ENCODE measurements around the gene LRP1. TPM values are rescaled to one million over a fixed set of nuclear protein-coding genes. Genes with fewer than 3 reads are reported as not detected.

LRP1 gene
- 28.8 and 31.6 TPM in 2 replicates for total RNA-seq (2014; rRNA removed; shearing (Covaris generic))

DNA sequence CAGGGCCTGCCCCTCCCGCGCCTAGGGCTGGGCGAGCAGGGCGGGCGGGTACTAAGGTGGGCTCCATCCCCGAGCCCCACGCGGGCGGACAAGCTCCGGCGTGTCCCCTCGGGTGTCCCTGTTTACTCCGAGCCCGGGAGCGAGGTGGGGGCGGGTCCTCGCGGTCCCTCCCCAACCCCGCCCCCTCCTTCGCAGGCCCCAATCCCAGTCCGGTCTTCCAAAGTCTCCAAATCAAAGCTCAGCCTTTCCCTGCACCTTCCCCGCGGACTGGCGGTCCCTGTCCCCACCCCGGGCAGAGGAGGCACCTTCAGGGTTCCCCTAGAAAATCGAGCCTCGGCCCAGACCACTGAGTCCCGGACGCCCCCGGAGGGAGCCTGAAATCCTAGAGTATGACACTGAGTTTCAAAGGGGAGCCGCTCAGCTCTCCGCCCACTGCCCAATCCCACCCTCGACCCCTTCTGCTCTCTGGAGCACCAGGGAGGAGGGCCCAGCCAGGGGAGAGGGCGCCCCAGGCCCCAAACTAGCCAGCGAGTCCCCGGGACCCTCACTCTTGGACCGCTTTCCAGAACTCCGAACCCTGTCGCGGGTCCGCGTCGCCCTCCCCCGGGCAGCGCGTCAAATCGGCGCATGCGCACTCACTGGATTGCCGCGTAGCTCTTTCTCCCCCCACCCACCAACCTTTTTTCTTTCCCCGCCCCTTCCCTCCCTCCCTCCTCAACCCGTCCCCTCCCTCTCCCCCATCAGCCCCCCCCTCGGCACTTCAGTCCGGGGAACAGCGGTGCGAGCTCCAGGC lies at the start of gene LRP1:
LRP1 (plus strand) TSS at position 758 of the 793 bp plus-strand sequence. CDS start 482 bp downstream, outside the sequence.
- peak; percentile 82 for DNase-seq (ENCODE audit: low read depth)

GRCh38 chr12:57078519-57079404 lies 49.5 kb upstream of the LRP1 start, which contains the start of gene NEMP1:
TSS of gene NEMP1 (minus strand) at chr12:57078791. CDS start at chr12:57078745, 46 bp downstream.
- peak; percentile 100 for DNase-seq (ENCODE audit: low read depth)

- DNase-seq (ENCODE audit: low read depth): no peak
Measured at GRCh38 chr12:57079821-57080220, 48.5 kb upstream of the LRP1 start.

GRCh38 chr12:57080855-57081254 lies 47.4 kb upstream of the LRP1 start:
- DNase-seq (ENCODE audit: low read depth): no peak

GRCh38 chr12:57085999-57086492 lies 42.2 kb upstream of the LRP1 start:
- DNase-seq (ENCODE audit: low read depth): peak; percentile 33

- DNase-seq (ENCODE audit: low read depth): peak; percentile 71
Measured at GRCh38 chr12:57086493-57087009, 41.7 kb upstream of the LRP1 start.

GRCh38 chr12:57087010-57087690 lies 41.1 kb upstream of the LRP1 start:
- peak; percentile 86 for DNase-seq (ENCODE audit: low read depth)

DNA sequence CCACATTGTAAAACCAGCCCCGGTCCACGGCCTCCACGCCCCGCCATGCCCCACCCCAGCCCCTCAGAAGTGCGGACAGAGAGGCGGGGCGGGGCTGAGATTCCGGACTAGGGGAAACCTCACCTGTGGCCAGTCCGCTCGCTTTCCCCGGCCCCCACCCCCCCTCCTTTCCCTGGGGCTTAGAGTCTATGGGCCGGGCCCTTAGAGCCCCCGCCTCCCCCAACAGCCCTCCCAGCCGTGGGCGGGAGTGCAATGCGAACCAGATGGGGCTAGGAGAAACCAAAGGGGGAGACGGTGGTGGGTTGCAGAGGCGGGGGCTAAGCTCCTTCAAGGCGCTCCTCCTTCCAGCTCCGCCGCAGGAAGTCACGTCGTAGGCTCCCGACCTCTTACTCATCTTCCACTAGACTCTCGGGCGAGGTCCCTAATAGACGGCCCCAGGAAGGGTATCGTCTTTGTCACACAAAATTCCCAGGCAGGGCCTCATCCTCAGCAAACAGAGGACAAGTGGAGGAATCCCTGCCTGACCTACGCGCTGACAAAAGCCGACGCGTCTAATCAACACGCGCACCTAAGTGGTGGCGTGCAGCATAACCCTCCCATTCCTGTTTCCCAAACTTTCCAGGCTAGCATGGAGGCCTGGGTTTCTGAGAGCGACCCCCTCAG lies 40.5 kb upstream of the LRP1 start:
- peak; percentile 95 for DNase-seq (ENCODE audit: low read depth)

DNA sequence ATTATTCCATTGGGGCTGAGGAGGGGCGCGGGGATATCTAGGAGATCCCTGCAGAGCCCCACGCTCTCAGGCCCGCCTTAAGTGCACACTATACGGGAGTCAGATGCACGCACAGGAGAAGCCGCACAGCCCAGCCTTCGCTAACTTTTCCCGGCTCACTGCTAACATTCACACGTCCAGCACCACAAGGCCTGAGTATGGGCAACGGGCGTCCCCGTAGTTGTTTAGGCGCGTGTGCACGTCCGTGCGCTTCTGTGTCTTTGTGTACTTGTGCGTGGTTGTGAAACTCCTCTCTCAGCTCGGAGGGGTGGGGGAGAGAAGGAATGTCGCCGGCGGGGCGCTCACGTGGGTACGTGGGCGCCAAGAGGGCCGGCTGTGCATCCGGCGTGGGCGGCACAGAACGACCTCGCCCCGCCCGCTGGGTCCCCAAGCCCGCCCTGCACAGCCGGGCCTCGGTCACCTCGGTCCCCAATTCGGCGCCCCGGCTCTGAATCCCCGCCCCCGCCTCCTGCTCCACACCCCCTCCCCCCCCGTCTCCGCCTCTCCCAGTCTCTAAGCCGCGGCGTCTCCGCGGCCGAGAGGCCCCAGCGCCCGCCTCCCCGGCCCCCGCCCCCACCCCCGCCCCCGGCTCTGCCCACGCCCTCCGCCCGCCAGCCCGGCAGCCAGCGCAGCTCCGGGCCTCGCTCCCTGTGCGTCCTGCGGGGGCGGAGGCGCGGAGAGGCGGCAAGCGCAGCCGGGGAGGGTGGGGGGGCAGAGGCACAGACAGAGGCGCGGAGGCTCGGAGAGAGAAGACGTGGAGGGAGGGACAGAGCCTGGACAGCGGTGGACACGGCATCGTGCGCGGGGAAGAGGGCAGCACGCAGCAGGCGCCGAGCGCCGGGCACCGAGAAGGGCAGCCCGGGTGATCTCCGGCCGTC lies 39.7 kb upstream of the LRP1 start, which contains the start of gene NAB2:
NAB2 (plus strand) TSS at position 761 of the 917 bp plus-strand sequence. CDS start 158 bp downstream, outside the sequence.
- DNase-seq (ENCODE audit: low read depth): peak; percentile 94

GRCh38 chr12:57089271-57090245 lies 38.7 kb upstream of the LRP1 start:
- peak; percentile 79 for DNase-seq (ENCODE audit: low read depth)

DNA sequence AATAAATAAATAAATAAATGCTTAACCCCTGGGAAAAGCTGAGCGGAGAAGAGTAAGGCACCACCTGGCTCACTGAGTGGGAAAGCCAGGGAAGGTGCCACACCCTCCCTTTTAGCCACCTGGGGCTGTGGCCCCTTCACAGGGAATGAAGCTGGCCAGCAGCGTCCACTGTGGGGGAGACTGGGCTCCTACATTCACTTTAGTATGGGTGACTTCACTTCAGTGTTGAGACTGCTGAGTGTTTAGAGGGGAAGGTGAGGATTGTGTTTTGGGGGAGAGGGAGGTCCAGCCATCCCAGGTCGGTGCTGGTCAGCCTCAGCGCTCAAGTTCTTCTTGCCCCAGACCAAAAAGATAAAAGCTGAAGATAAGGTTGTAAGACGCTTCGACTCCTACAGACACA lies 37.8 kb upstream of the LRP1 start:
- no peak for DNase-seq (ENCODE audit: low read depth)

- DNase-seq (ENCODE audit: low read depth): no peak
Measured at GRCh38 chr12:57090924-57091637, 37.2 kb upstream of the LRP1 start.

DNA sequence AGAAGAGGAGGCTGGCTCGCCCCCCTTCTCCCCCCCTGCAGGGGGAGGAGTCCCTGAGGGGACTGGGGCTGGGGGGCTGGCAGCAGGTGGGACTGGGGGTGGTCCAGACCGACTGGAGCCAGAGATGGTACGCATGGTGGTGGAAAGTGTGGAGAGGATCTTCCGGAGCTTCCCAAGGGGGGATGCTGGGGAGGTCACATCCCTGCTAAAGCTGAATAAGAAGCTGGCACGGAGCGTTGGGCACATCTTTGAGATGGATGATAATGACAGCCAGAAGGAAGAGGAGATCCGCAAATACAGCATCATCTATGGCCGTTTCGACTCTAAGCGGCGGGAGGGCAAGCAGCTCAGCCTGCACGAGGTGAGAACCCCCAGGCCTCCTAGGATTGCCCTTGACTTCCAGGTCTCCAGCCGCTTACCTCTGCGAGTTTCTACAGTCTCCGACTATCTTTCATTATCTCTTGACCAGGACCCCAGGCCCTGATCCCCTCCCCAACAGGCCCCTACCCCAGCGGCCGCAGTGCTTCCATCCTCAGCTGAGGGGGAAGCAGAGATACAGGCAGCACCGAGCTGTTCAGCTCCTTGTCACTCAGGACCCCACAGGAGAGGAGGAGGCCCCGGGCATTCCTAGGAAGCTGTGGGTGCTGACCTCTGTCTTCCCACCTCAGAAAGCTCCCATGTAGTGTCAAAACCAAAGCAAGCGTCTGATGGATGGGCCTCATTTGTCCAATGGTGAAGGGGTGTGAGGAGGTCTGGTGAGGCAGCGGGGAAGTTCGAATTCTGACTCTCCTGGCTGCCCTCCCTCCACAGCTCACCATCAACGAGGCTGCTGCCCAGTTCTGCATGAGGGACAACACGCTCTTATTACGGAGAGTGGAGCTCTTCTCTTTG lies 36.4 kb upstream of the LRP1 start:
- no peak for DNase-seq (ENCODE audit: low read depth)

- DNase-seq (ENCODE audit: low read depth): no peak
Measured at GRCh38 chr12:57092529-57092862, 35.8 kb upstream of the LRP1 start.

DNA sequence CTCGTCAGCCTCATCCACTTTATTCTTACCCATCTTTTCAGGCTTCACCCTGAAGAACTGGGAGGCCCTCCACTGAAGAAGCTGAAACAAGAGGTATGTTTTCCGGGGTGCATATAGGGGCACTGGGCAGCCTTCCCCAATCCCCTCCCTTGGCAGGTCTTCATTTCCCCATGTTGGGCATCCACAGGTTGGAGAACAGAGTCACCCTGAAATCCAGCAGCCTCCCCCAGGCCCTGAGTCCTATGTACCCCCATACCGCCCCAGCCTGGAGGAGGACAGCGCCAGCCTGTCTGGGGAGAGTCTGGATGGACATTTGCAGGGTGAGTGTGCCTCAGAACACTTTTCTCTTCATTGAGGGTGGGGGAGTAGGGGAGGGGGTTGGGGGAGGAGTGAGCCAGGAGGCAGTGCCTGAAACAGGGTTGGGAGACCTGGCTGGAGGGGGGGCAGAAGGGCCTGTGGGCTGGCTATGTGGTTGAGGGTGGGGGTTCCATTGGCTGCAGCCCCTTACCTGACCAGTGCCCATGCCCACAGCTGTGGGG lies 35.3 kb upstream of the LRP1 start:
- no peak for DNase-seq (ENCODE audit: low read depth)

- no peak for DNase-seq (ENCODE audit: low read depth)
Measured at GRCh38 chr12:57093415-57094207, 34.7 kb upstream of the LRP1 start.

Measured in RPMI7951 (cell line).